GM21825 (cell line): ENCODE results near the gene UBD.

ENCODE experiments used
- ATAC-seq: cut with Tn5 transposase; IDR thresholded peaks from one replicate; pipeline ENCODE4 v1.9.1; 2021; ENCODE audit warnings: mild to moderate bottlenecking, moderate library complexity; ENCODE audit not compliant: unreplicated experiment

Gene UBD

GRCh38 chr6:29561606-29562181 lies 2.2 kb upstream of the UBD start:
- ATAC-seq = no peak

- ATAC-seq = no peak
These were observed 1.6 kb upstream of the UBD start for GRCh38 chr6:29561091-29561490.

GRCh38 chr6:29558439-29559079 lies 973 bp downstream of the UBD start:
- no peak for ATAC-seq

- ATAC-seq = no peak
These were observed 2.2 kb downstream of the UBD start for GRCh38 chr6:29557320-29557719.

- ATAC-seq = no peak
These were observed 4.8 kb downstream of the UBD start for GRCh38 chr6:29554764-29555163.

GRCh38 chr6:29553268-29554057 lies 6.1 kb downstream of the UBD start:
- ATAC-seq = no peak

- no peak for ATAC-seq
These were observed 7.0 kb downstream of the UBD start for GRCh38 chr6:29552512-29553051.

GRCh38 chr6:29547573-29547972 lies 12.0 kb downstream of the UBD start:
- no peak for ATAC-seq

- no peak for ATAC-seq
These were observed 21.7 kb downstream of the UBD start for GRCh38 chr6:29537714-29538403.

GRCh38 chr6:29532320-29532951 lies 27.1 kb downstream of the UBD start:
- no peak for ATAC-seq

GRCh38 chr6:29531668-29532067 lies 27.9 kb downstream of the UBD start:
- ATAC-seq = no peak

GRCh38 chr6:29530671-29531310 lies 28.7 kb downstream of the UBD start:
- ATAC-seq = no peak

- ATAC-seq = no peak
These were observed 29.6 kb downstream of the UBD start for GRCh38 chr6:29529956-29530355.

- no peak for ATAC-seq
These were observed 30.5 kb downstream of the UBD start for GRCh38 chr6:29528988-29529560.

- no peak for ATAC-seq
These were observed 31.1 kb downstream of the UBD start for GRCh38 chr6:29528300-29528931.

GRCh38 chr6:29527564-29527963 lies 32.0 kb downstream of the UBD start:
- ATAC-seq = no peak

- ATAC-seq = no peak
These were observed 32.4 kb downstream of the UBD start for GRCh38 chr6:29527126-29527525.

GRCh38 chr6:29525311-29525639 lies 34.3 kb downstream of the UBD start:
- no peak for ATAC-seq

GRCh38 chr6:29524444-29525310 lies 34.9 kb downstream of the UBD start:
- ATAC-seq = no peak
